ENCODE results near the gene NANOG. TPM values are rescaled to one million over a fixed set of nuclear protein-coding genes. Genes with fewer than 3 reads are reported as not detected.
"Not testable (repeated sequence)": the region's sequence is repeated elsewhere in the genome, so short reads cannot be mapped to it uniquely, and the experiment has no call there.

NANOG gene
- total and polyA plus RNA-seq, 2 donors (not counting 3 experiments of a cell fraction or from before 2014, with no cell fraction given): 0.03 TPM; not detected in 1

- Histone ChIP-seq H3K27me3 (ENCODE audit: control insufficient read depth in 2 of 2, insufficient read depth in 2 of 2, low read length in 2 of 2) (no peaks in the 10 kb centered on the region), H3K27ac (ENCODE audit: insufficient read depth, low read depth, low read length) (no peak overlapping the region), H3K4me1 (ENCODE audit: control insufficient read depth, extremely low read depth, insufficient read depth, low read length) (peaks cover 21% of the 10 kb centered on the region), H3K36me3 (ENCODE audit: control insufficient read depth in 2 of 2, extremely low read depth in 1 of 2, insufficient read depth in 2 of 2, low read length in 2 of 2) (no peaks in the 10 kb centered on the region), H3K9me3 (replicated peaks; ENCODE audit: control insufficient read depth, insufficient read depth, low read length) (no peaks in the 10 kb centered on the region), H3K4me2 (ENCODE audit: insufficient read depth, low read length) (peak overlapping the region; percentile 36), H3K9me1 (replicated peaks; ENCODE audit: control insufficient read depth, extremely low read depth, insufficient read depth, low read length) (no peaks in the 10 kb centered on the region), H4K20me1 (replicated peaks; ENCODE audit: control insufficient read depth, extremely low read depth, insufficient read depth, low read length) (no peaks in the 10 kb centered on the region), H3K9ac (replicated peaks; ENCODE audit: extremely low read depth, insufficient read depth, low read length) (peak overlapping the region; percentile 9), H2AFZ (ENCODE audit: low read depth, low read length) (no peak overlapping the region), H3K79me2 (ENCODE audit: control insufficient read depth, insufficient read depth, low read length) (no peaks in the 10 kb centered on the region), H3K4me3 (replicated peaks in 1 of 3; ENCODE audit: insufficient read depth in 1 of 3, low read depth in 1 of 3, low read length in 3 of 3) (no peak overlapping the region)
- TSS peak; percentile 48 for BruUV-seq (replicated peaks)
- intact Hi-C loops (cut with micrococcal nuclease): no loop called here
- dilution Hi-C loops (cut with MboI; ENCODE audit: extremely low pct_ligation_motif_present, low sequenced_read_pairs): no loop called here
- DNase-seq (ENCODE audit: low read depth, low spot score): peak; percentile 54
- TF ChIP-seq POLR2A (IDR thresholded peaks at IDR 0.05; ENCODE audit: low read depth, low read length): no peak
- TF ChIP-seq EZH2 (IDR thresholded peaks at IDR 0.05; ENCODE audit: borderline replicate concordance, low read depth, low read length, severe bottlenecking): no peak
- TF ChIP-seq GATA2 (IDR thresholded peaks at IDR 0.05; ENCODE audit: insufficient read depth, insufficient read length, low read depth, low read length): no peak
- no peak for TF ChIP-seq CTCF (IDR thresholded peaks at IDR 0.05; ENCODE audit: extremely low read depth in 1 of 2, insufficient read depth in 1 of 2, low read depth in 1 of 2, low read length in 2 of 2)
- no peak for TF ChIP-seq MYC (IDR thresholded peaks at IDR 0.05; ENCODE audit: low read depth, low read length)
- no peak for TF ChIP-seq POLR2AphosphoS5 (IDR thresholded peaks at IDR 0.05; ENCODE audit: insufficient read depth, low read depth, low read length)
- TF ChIP-seq JUN (IDR thresholded peaks at IDR 0.05; ENCODE audit: borderline replicate concordance, insufficient read depth, insufficient read length, low read depth): no peak
- TF ChIP-seq MAX (IDR thresholded peaks at IDR 0.05; ENCODE audit: insufficient read depth, insufficient read length): no peak
- TF ChIP-seq FOS (IDR thresholded peaks at IDR 0.05; ENCODE audit: borderline replicate concordance, insufficient read depth, low read length): no peak
- no peak for FAIRE-seq
- POLR2A ChIA-PET: interaction anchor here (0.6 kb wide), 2 partner anchors 9 to 151 kb away, joined by 4 to 5 read pairs; no protein-coding TSS in a partner anchor
- CTCF ChIA-PET: interaction anchor here (1.2 kb wide), 1 partner anchor 12 kb away, joined by 4 read pairs; no protein-coding TSS in a partner anchor
These were observed 54.9 kb downstream of the NANOG start for GRCh38 chr12:7844116-7844515.

- Histone ChIP-seq H3K27ac (ENCODE audit: insufficient read depth, low read depth, low read length) (peak overlapping the region; percentile 38), H3K4me1 (ENCODE audit: control insufficient read depth, extremely low read depth, insufficient read depth, low read length) (peaks cover 19% of the 10 kb centered on the region)
- DNase-seq (ENCODE audit: low read depth, low spot score): peak; percentile 84
- H3K4me2 ChIP-seq (ENCODE audit: insufficient read depth, low read length); H3K79me2 ChIP-seq (ENCODE audit: control insufficient read depth, insufficient read depth, low read length); H3K4me3 ChIP-seq (replicated peaks in 1 of 3; ENCODE audit: insufficient read depth in 1 of 3, low read depth in 1 of 3, low read length in 3 of 3); dilution Hi-C loops (cut with MboI; ENCODE audit: extremely low pct_ligation_motif_present, low sequenced_read_pairs); FAIRE-seq; H3K9ac ChIP-seq (replicated peaks; ENCODE audit: extremely low read depth, insufficient read depth, low read length); H3K9me1 ChIP-seq (replicated peaks; ENCODE audit: control insufficient read depth, extremely low read depth, insufficient read depth, low read length); H3K9me3 ChIP-seq (replicated peaks; ENCODE audit: control insufficient read depth, insufficient read depth, low read length); POLR2A ChIA-PET; H4K20me1 ChIP-seq (replicated peaks; ENCODE audit: control insufficient read depth, extremely low read depth, insufficient read depth, low read length); H2AFZ ChIP-seq (ENCODE audit: low read depth, low read length); H3K27me3 ChIP-seq (ENCODE audit: control insufficient read depth in 2 of 2, insufficient read depth in 2 of 2, low read length in 2 of 2); intact Hi-C loops (cut with micrococcal nuclease); H3K36me3 ChIP-seq (ENCODE audit: control insufficient read depth in 2 of 2, extremely low read depth in 1 of 2, insufficient read depth in 2 of 2, low read length in 2 of 2): not testable (repeated sequence)
- TSS peak; percentile 21 for BruUV-seq (replicated peaks)
- CTCF ChIA-PET: interaction anchor here (1.0 to 2.5 kb wide), 3 partner anchors 13 to 86 kb away, joined by 3 to 11 read pairs (median 3); no protein-coding TSS in a partner anchor
These were observed 58.3 kb downstream of the NANOG start for GRCh38 chr12:7847226-7848097.
